ENCODE measurements around the gene CCR9. TPM values are rescaled to one million over a fixed set of nuclear protein-coding genes. Genes with fewer than 3 reads are reported as not detected.

The CCR9 gene
- polyA plus RNA-seq, 1 donor from 2014 or later, result not detected

- Histone ChIP-seq H3K9ac (ENCODE audit: low read length) (no peak overlapping the region), H3F3A (ENCODE audit: insufficient read depth, low read length, poor library complexity, severe bottlenecking) (no peaks in the 10 kb centered on the region), H3K9me3 (ENCODE audit: low read length) (no peaks in the 10 kb centered on the region), H3K9me2 (ENCODE audit: insufficient read depth, low read length) (no peaks in the 10 kb centered on the region), H4K20me1 (ENCODE audit: insufficient read depth) (no peaks in the 10 kb centered on the region), H3K4me3 (ENCODE audit: low read length) (no peak overlapping the region), H2AFZ (ENCODE audit: low read depth, low read length) (no peak overlapping the region), H3K4me2 (ENCODE audit: low read length) (no peak overlapping the region), H3K36me3 (ENCODE audit: insufficient read depth, low read length) (no peaks in the 10 kb centered on the region), H3K79me2 (replicated peaks; ENCODE audit: insufficient read depth, low read length) (no peaks in the 10 kb centered on the region), H3K27me3 (ENCODE audit: insufficient read depth, low read depth, low read length) (no peaks in the 10 kb centered on the region), H3K27ac (ENCODE audit: low read length) (no peak overlapping the region)
- TF ChIP-seq SMC3 (conservative IDR thresholded peaks at IDR 0.05; ENCODE audit: poor library complexity) (no peak), MXI1 (conservative IDR thresholded peaks at IDR 0.05; ENCODE audit: poor library complexity, severe bottlenecking) (no peak), EZH2 (IDR thresholded peaks at IDR 0.05; ENCODE audit: borderline replicate concordance, insufficient read depth, low read length, poor library complexity, severe bottlenecking) (no peak), POLR2AphosphoS5 (IDR thresholded peaks at IDR 0.05) (no peak), TAF1 (IDR thresholded peaks at IDR 0.05; ENCODE audit: low read depth) (no peak), EP300 (conservative IDR thresholded peaks at IDR 0.05; ENCODE audit: poor library complexity, severe bottlenecking) (no peak), RAD21 (conservative IDR thresholded peaks at IDR 0.05) (no peak)
- TF ChIP-seq, protein P1, sequence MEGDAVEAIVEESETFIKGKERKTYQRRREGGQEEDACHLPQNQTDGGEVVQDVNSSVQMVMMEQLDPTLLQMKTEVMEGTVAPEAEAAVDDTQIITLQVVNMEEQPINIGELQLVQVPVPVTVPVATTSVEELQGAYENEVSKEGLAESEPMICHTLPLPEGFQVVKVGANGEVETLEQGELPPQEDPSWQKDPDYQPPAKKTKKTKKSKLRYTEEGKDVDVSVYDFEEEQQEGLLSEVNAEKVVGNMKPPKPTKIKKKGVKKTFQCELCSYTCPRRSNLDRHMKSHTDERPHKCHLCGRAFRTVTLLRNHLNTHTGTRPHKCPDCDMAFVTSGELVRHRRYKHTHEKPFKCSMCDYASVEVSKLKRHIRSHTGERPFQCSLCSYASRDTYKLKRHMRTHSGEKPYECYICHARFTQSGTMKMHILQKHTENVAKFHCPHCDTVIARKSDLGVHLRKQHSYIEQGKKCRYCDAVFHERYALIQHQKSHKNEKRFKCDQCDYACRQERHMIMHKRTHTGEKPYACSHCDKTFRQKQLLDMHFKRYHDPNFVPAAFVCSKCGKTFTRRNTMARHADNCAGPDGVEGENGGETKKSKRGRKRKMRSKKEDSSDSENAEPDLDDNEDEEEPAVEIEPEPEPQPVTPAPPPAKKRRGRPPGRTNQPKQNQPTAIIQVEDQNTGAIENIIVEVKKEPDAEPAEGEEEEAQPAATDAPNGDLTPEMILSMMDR (IDR thresholded peaks at IDR 0.05; ENCODE audit: poor library complexity, severe bottlenecking), result no peak
- TF ChIP-seq, protein P2, sequence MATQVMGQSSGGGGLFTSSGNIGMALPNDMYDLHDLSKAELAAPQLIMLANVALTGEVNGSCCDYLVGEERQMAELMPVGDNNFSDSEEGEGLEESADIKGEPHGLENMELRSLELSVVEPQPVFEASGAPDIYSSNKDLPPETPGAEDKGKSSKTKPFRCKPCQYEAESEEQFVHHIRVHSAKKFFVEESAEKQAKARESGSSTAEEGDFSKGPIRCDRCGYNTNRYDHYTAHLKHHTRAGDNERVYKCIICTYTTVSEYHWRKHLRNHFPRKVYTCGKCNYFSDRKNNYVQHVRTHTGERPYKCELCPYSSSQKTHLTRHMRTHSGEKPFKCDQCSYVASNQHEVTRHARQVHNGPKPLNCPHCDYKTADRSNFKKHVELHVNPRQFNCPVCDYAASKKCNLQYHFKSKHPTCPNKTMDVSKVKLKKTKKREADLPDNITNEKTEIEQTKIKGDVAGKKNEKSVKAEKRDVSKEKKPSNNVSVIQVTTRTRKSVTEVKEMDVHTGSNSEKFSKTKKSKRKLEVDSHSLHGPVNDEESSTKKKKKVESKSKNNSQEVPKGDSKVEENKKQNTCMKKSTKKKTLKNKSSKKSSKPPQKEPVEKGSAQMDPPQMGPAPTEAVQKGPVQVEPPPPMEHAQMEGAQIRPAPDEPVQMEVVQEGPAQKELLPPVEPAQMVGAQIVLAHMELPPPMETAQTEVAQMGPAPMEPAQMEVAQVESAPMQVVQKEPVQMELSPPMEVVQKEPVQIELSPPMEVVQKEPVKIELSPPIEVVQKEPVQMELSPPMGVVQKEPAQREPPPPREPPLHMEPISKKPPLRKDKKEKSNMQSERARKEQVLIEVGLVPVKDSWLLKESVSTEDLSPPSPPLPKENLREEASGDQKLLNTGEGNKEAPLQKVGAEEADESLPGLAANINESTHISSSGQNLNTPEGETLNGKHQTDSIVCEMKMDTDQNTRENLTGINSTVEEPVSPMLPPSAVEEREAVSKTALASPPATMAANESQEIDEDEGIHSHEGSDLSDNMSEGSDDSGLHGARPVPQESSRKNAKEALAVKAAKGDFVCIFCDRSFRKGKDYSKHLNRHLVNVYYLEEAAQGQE (IDR thresholded peaks at IDR 0.05; ENCODE audit: borderline replicate concordance), result no peak
These were observed 19.4 kb downstream of the CCR9 start for GRCh38 chr3:45905755-45906154.

DNA sequence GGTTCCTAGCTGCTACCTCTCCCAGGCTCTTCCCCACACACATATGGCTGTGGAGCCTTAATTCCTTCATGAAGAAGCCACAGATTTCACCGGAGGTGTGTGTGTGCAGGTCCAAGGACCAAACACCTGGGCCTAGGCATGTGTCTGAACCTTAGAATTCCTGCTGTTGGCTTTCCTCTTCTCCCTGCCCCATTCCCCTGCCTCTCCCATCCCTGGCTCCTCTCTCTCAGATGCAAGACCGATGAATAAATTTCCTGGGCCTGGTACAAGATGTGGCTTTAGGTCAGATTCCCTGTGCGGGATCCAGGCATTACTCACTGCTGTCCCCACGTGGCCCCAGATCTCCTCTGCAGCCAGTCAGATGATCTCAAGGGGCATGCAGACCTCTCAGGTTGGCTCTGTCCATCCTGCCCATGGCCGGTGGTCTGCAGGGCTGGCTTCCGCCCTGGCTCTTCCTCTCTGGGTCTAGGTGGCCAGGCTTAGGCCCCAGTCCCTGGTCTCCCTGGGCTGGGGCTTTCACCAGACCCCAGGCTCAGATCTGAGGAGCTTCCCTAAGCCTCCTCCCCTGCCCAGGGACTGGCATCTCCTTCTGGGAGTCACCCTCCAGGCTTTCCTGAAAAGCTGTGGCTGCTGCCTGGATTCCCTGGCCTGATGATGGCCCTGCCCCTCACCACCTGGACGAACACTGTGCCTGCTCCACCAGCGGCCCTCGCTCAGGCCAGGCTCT, 20.5 kb downstream of the CCR9 start:
- no peak overlapping the region for H3K4me3 ChIP-seq (ENCODE audit: low read length)
- no peaks in the 10 kb centered on the region for H4K20me1 ChIP-seq (ENCODE audit: insufficient read depth)
- H3K79me2 ChIP-seq (replicated peaks; ENCODE audit: insufficient read depth, low read length), result no peaks in the 10 kb centered on the region
- TF ChIP-seq EP300 (conservative IDR thresholded peaks at IDR 0.05; ENCODE audit: poor library complexity, severe bottlenecking) (no peak), POLR2AphosphoS5 (IDR thresholded peaks at IDR 0.05) (no peak), SMC3 (conservative IDR thresholded peaks at IDR 0.05; ENCODE audit: poor library complexity) (no peak), TAF1 (IDR thresholded peaks at IDR 0.05; ENCODE audit: low read depth) (no peak), MXI1 (conservative IDR thresholded peaks at IDR 0.05; ENCODE audit: poor library complexity, severe bottlenecking) (no peak)
- TF ChIP-seq, protein P1 (IDR thresholded peaks at IDR 0.05; ENCODE audit: poor library complexity, severe bottlenecking), result no peak
- TF ChIP-seq, protein P2 (IDR thresholded peaks at IDR 0.05; ENCODE audit: borderline replicate concordance), result no peak
- H3F3A ChIP-seq (ENCODE audit: insufficient read depth, low read length, poor library complexity, severe bottlenecking), result no peaks in the 10 kb centered on the region
- H2AFZ ChIP-seq (ENCODE audit: low read depth, low read length), result no peak overlapping the region
- H3K9me3 ChIP-seq (ENCODE audit: low read length), result no peaks in the 10 kb centered on the region
- no peak overlapping the region for H3K27ac ChIP-seq (ENCODE audit: low read length)
- H3K27me3 ChIP-seq (ENCODE audit: insufficient read depth, low read depth, low read length), result no peaks in the 10 kb centered on the region
- no peak overlapping the region for H3K9ac ChIP-seq (ENCODE audit: low read length)
- H3K36me3 ChIP-seq (ENCODE audit: insufficient read depth, low read length), result no peaks in the 10 kb centered on the region
- no peaks in the 10 kb centered on the region for H3K9me2 ChIP-seq (ENCODE audit: insufficient read depth, low read length)
- H3K4me2 ChIP-seq (ENCODE audit: low read length), result no peak overlapping the region
